Mesodermal cell (in vitro differentiated cells): ENCODE results near the gene TPPP.

Source experiments
- H3K27ac ChIP-seq: 2 replicates; pipeline ENCODE4 v1.7.0; 2013; ENCODE audit warnings: mild to moderate bottlenecking, low read depth, low read length, moderate library complexity; ENCODE audit not compliant: severe bottlenecking
- H3K36me3 ChIP-seq: 2 replicates; pipeline ENCODE4 v1.7.1; 2013; ENCODE audit warnings: mild to moderate bottlenecking, low read length, moderate library complexity; ENCODE audit not compliant: control insufficient read depth, insufficient read depth
- H3K4me1 ChIP-seq: one replicate; pipeline ENCODE4 v1.7.1; 2013; ENCODE audit warnings: mild to moderate bottlenecking, low read length; ENCODE audit not compliant: insufficient read depth, control insufficient read depth, poor library complexity, severe bottlenecking
- H3K4me3 ChIP-seq: 2 replicates; pipeline ENCODE4 v1.7.0; 2013; ENCODE audit warnings: low read length, control low read depth, mild to moderate bottlenecking; ENCODE audit not compliant: insufficient read depth, poor library complexity, severe bottlenecking; ENCODE audit errors: extremely low read depth
- H3K9me3 ChIP-seq: 2 replicates; pipeline ENCODE4 v1.7.1; 2013; ENCODE audit warnings: mild to moderate bottlenecking, low read length, moderate library complexity; ENCODE audit not compliant: control insufficient read depth
- WGBS, 2 experiments: methylation state at CpG; one replicate each; pipeline ENCODE4 v1.1.5; 2013; ENCODE audit warnings: missing lambda C conversion rate in 2 of 2; ENCODE audit not compliant: insufficient coverage in 2 of 2; 5-methylcytosine and 5-hydroxymethylcytosine counted together

The TPPP gene

DNA sequence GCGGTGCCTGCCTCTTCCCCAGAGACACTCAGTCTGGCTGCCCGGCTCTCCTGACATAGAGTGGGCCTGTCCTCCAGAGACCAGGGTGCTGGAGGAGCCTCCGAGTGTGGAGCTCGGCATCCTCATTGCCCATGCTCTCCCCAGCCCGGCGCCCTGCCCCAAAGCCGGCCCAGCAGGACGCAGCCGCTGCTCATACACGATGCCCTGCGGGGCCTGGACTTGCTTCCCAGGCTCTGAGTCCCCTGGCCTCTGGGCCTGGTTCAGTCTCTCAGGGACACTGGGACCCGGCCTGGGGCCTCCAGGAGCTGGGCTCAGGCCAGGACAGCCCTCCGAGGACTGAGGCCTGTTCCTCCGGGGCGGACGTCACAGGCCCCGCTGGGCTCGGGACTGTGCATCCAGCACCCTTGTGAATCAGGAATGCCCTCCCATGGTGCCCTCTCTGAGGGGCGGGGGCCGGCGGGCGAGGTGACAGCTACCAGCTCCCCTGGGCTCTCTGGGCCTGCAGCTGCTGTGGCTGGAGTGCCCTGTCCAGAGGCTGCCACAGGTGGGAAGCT, 23.2 kb downstream of the TPPP start:
- WGBS, 2 experiments = 87 to 91% methylated on average over 21 to 22 of the region's 22 CpGs
- H3K27ac ChIP-seq = peak overlapping the region; percentile 89
- peaks cover 29% of the 10 kb centered on the region for H3K36me3 ChIP-seq
- no peaks in the 10 kb centered on the region for H3K9me3 ChIP-seq
- H3K4me3 ChIP-seq = no peak overlapping the region
- H3K4me1 ChIP-seq = peaks cover 20% of the 10 kb centered on the region

DNA sequence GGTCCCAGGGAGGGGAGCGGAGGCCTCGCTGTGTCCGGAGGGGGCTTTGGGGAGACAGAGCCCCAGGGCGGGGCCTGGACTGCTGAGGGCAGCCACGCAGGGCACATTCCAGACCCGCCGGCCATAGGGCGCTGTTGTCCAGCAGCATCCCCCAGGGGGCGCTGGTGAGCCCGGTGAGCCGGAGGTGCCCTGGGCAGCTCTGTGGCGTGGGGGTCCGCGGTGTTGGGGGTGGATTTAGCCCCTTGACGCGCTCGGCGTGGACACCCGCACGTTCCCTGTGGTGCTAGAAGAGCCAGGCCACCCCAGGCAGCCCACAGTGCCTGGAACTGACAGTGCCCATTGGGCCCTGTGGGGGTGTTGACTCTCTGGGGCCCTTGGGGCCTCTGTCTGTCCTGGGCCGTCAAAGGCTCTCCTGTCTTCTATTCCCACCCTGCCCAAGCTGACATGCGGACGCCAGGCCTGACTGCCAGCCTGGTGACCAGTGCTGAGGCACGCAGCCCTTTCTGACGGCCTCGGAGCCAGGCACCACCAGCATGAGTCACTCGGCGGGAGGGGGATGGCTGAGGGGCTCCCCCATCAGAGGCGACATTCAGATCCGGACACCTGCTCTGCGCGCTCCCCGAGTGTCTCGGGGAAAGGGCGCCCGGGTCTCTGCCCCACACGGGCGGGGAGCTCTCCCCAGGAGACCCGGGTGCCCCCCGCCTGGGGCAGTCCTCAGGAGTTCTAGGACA, 23.9 kb downstream of the TPPP start:
- WGBS, 2 experiments = 67 to 70% methylated on average over 38 to 39 of the region's 40 CpGs
- Histone ChIP-seq H3K4me1 (peaks cover 20% of the 10 kb centered on the region), H3K9me3 (no peaks in the 10 kb centered on the region), H3K4me3 (no peak overlapping the region), H3K36me3 (peaks cover 34% of the 10 kb centered on the region), H3K27ac (peak overlapping the region; percentile 89)

DNA sequence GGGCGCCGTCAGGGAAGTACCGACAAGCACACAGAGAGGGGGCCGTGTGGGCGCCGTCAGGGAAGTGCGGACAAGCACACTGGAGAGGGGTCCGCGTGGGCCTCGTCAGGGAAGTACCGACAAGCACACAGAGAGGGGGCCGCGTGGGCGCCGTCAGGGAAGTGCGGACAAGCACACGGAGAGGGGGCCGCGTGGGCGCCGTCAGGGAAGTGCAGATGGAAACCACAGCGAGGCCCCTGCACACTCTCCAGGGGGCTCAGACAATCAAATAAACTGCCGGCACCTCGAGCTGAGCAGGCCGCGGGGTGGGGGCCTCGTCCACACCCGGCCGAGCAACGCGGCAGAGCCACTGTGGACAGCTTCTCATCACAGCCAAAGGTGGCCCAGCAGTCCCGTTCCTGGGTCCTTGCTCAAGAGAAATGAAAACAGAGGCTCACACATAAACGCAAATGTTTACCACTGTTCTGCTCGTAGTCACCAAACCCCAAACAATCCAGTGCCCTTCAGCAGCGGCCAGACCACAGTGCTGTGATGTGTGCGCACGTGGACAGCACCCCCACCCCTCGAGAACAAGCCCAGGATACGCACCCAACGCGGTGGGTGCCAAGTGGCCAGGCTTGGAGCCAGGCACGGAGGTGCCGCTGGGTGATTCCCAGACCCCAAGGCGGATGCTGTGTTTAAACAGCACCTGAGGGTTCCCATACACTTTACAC, 24.7 kb downstream of the TPPP start:
- H3K9me3 ChIP-seq = no peaks in the 10 kb centered on the region
- H3K27ac ChIP-seq = peak overlapping the region; percentile 89
- peaks cover 20% of the 10 kb centered on the region for H3K4me1 ChIP-seq
- WGBS, 2 experiments = 94 to 95% methylated on average over 40 to 41 of the region's 44 CpGs
- H3K4me3 ChIP-seq = no peak overlapping the region
- H3K36me3 ChIP-seq = peaks cover 40% of the 10 kb centered on the region

DNA sequence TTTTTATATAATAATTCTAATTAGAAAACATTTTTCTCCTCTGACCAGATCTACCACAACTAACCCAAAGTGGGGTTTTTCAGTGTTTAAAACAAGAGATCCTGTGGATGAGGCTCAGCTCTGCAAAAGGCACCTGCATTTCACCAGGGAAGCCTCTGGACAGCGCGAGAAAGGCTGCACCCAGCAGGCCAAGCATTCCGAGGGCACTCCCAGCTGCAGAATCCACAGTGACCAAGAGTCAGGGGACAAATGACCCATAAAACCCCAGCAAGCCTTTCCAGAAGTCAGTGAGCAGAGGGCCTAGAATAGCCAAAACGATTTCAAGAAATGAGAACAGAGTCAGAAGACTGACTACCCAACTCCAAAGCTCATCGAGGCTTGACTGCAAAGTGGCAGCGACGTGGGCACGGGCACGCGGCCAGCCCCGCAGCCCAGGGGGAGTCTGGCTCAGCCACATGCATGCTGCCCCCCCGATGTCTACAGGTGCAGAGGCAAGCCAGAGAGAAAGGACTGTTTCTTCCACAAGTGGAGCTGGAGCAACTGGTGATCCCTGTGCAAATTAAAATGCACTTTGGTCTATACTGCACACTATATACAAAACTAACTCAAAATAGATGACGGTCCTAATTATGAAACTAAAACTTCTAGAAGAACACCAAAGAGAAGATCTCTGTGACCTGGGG, 26.2 kb downstream of the TPPP start:
- WGBS, 2 experiments = 95 to 97% methylated on average over 12 of the region's 13 CpGs
- H3K4me1 ChIP-seq = peaks cover 9% of the 10 kb centered on the region

DNA sequence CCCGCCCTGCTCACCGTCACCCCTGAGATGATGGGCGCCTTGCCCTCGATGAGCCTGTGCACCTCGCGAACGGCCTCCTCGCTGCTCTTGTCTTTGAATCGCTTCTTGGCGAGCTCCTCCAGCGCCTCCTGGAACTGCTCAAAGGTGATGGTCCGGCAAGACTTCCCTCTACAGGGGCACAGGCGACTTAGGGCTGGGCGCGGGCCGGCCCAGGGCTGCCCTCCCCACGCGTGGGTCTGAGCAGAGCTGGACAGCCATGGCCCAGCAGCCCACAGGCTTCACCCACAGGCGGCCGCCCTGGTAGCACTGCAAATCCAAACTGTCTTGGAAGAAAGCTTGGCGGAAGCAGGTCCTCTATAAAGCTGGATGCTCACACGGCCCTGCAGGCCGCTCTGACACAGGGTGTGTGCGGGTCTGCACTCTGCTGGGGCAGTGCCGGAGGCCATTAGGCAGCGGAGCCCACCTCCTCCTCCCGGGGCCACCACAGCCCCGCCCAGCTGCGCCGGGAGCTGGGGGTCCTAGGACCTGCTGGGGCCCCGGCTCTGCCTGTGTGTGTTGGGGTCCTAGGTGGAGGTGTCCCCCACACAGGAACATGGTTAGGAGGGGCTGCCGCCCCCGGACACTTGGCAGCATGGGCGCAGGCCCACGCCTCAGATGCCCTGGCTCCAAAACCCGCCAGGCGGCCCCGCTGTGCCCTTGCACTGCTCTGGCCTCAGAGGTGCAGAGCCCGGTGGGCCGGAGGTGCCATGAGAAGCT, 27.0 kb downstream of the TPPP start:
- peaks cover 9% of the 10 kb centered on the region for H3K4me1 ChIP-seq
- peaks cover 57% of the 10 kb centered on the region for H3K36me3 ChIP-seq
- no peak overlapping the region for H3K4me3 ChIP-seq
- no peak overlapping the region for H3K27ac ChIP-seq
- H3K9me3 ChIP-seq = no peaks in the 10 kb centered on the region
- WGBS, 2 experiments = 96 to 97% methylated on average over 31 to 34 of the region's 40 CpGs

More for the DNA sequence above, 26.2 kb downstream of the TPPP start:
- peaks cover 48% of the 10 kb centered on the region for H3K36me3 ChIP-seq
- no peak overlapping the region for H3K27ac ChIP-seq
- H3K4me3 ChIP-seq = no peak overlapping the region
- no peaks in the 10 kb centered on the region for H3K9me3 ChIP-seq

DNA sequence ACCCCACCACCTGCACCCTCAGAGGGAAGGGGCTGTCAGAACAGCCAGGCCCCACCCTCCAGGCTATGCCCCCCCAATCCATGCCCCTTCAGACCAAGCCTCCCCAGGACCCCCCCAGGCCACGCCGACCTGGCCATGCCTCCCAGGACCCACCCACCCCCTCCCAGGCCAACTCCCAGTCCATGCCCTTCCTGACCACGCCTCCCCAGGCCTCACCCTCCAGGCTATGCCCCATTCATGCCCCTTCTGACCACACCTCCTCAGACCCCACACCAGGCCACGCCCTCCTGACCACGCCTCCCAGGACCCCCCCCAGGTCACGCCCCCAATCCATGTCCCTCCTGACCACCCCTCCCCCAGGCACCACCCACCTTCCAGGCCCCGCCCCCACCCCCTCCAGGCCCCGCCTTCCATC, 27.6 kb downstream of the TPPP start:
- Histone ChIP-seq H3K4me1 (peaks cover 9% of the 10 kb centered on the region), H3K9me3 (no peaks in the 10 kb centered on the region), H3K4me3 (no peak overlapping the region), H3K36me3 (peaks cover 63% of the 10 kb centered on the region), H3K27ac (no peak overlapping the region)
- 90 to 100% methylated on average over 1 to 4 of the region's 8 CpGs for WGBS, 2 experiments

DNA sequence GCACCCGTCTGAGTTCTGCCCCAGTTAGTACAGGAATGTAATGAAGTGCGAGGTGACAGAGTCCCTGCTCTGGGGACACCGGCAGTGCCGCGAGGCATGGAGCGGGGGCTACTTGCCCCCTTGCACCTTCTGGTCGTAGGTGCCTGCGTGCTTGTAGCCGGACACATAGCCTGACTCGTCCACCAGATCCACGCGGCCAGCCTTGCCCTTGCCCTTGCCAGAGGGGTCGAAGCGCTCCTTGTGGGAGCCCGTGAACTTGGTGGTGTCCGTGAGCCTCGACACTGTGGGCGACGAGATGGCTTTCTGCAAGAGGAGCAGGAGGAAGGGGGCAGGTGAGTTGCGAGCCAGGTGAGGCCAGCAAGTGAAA, 28.2 kb downstream of the TPPP start:
- Histone ChIP-seq H3K9me3 (no peaks in the 10 kb centered on the region), H3K4me1 (peaks cover 9% of the 10 kb centered on the region), H3K27ac (no peak overlapping the region), H3K4me3 (no peak overlapping the region), H3K36me3 (peaks cover 68% of the 10 kb centered on the region)
- WGBS, 2 experiments = 96 to 97% methylated on average over 17 to 20 of the region's 20 CpGs

DNA sequence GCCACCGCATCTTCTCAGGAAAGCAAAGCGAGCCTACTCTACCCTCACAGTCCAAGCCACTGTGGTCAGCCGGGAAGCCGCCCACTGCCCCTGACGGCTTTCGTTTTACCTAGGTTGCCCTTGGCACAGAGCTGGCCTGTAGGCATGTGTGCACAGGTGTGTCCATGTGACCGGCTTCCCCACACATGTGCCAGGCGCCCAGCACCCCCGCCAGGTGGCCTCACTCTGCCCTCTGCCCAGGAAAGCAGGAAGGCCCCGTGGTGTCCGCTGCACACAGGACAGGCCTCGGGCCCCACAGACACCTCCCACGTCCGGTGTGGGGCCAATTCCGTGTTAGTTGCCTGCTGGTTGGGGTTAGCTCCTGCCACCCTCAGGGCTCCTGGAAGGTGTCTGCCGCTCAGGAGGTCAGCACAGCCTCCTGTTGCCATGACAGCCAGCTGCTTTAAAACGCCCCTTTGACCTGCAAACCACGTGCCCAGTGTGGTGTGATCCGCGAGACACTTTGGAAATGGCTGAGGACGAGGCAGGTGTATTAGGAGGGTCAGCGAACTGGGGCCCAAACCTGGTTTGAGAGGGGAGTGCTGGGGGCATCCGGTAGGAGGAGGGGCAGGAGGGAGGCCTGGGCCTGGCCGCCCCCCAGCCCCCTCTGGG, 28.7 kb downstream of the TPPP start:
- Histone ChIP-seq H3K27ac (no peak overlapping the region), H3K4me1 (peaks cover 5% of the 10 kb centered on the region), H3K4me3 (no peak overlapping the region), H3K9me3 (no peaks in the 10 kb centered on the region), H3K36me3 (peaks cover 73% of the 10 kb centered on the region)
- 92 to 95% methylated on average over 21 to 23 of the region's 24 CpGs for WGBS, 2 experiments

DNA sequence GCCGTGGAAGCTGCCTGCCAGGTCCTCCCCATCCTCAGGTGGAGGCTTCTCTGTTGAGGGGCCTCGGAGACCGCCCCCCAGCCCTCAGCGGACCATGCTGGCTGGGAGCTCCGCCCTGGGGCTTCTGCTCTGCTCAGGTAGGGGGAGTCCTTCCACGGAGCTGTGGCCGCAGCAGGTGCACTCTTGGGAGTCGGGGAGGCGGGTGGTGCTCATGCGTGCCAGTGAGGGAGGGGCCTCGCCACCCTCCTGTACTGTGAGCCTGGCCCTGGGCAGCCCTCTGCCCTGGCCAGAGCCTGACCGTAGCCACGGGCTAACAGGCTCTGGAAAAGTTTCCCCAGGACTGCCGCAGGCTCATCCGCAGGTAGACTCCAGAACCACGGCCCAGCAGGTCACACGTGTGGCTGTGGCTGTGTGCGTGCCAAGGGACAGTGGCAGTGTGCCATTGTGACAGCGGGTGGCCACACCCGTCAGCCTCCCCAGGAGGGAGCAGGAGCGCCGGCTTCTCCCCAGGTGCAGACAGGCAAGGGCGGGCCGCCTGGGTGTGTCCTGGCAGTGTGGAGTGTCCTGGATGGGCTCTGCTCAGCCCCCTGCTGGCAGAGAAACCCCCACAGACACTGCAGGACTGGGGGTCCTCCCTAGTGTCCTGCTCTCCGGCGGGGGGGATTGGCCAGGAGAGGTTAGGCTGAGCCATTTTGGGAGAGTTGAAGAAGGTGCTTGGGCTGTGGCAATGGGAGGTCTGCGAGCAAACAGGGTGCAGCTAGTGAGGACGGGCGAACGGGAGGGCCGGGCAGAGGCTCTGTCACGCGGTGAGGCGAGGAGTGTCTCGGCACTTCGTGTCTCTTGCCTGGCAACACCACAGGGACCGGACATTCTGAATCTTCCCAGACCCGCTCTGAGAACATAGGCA, 29.5 kb downstream of the TPPP start:
- no peaks in the 10 kb centered on the region for H3K4me1 ChIP-seq
- no peak overlapping the region for H3K27ac ChIP-seq
- peaks cover 77% of the 10 kb centered on the region for H3K36me3 ChIP-seq
- 94 to 97% methylated on average over 34 to 36 of the region's 38 CpGs for WGBS, 2 experiments
- no peak overlapping the region for H3K4me3 ChIP-seq
- H3K9me3 ChIP-seq = no peaks in the 10 kb centered on the region
